Measurements from ENCODE around the gene HIC2. TPM values are rescaled to one million over a fixed set of nuclear protein-coding genes. Genes with fewer than 3 reads are reported as not detected.

The HIC2 gene
- total and polyA plus RNA-seq, 9 of the 15 experiments (the other 6 are each of a cell fraction or from before 2014, with no cell fraction given), result 1.7 to 117 (median 35.5) TPM

DNA sequence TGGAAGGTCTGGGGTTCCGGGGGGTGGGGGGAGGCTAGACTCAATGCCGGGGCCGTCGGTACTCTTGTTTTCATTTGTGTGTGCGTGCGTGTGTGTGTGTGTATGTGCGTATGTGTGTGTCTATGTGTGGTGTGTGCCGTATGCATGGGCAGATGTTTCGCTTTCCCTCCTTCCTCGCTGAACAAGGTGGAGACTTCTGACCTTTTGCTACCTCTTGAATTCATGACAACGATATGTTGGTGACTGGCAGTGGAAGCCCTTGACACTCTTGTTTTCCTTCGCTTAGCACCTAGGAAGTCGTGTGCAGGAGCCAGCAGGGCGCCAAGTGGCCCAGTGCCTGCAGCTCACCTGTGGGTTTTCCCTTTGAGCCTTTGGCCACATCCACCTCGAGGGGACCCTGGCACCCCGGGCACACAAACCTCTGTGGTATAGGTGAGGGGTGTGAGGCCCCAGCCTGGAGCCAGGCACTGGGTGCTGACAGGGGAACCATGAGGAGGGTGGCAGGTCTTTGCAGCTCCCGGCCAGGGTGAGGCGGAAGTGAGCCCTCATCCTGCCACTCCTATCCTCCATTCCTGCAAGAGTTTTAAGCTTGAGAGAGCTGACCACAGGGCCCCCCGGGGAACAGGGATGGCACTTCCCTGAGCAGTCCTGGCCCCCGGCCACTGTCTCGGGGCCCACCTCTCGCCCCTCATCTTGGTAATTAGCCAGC lies 30.7 kb downstream of the HIC2 start (continued):
- TF ChIP-seq, protein P1, sequence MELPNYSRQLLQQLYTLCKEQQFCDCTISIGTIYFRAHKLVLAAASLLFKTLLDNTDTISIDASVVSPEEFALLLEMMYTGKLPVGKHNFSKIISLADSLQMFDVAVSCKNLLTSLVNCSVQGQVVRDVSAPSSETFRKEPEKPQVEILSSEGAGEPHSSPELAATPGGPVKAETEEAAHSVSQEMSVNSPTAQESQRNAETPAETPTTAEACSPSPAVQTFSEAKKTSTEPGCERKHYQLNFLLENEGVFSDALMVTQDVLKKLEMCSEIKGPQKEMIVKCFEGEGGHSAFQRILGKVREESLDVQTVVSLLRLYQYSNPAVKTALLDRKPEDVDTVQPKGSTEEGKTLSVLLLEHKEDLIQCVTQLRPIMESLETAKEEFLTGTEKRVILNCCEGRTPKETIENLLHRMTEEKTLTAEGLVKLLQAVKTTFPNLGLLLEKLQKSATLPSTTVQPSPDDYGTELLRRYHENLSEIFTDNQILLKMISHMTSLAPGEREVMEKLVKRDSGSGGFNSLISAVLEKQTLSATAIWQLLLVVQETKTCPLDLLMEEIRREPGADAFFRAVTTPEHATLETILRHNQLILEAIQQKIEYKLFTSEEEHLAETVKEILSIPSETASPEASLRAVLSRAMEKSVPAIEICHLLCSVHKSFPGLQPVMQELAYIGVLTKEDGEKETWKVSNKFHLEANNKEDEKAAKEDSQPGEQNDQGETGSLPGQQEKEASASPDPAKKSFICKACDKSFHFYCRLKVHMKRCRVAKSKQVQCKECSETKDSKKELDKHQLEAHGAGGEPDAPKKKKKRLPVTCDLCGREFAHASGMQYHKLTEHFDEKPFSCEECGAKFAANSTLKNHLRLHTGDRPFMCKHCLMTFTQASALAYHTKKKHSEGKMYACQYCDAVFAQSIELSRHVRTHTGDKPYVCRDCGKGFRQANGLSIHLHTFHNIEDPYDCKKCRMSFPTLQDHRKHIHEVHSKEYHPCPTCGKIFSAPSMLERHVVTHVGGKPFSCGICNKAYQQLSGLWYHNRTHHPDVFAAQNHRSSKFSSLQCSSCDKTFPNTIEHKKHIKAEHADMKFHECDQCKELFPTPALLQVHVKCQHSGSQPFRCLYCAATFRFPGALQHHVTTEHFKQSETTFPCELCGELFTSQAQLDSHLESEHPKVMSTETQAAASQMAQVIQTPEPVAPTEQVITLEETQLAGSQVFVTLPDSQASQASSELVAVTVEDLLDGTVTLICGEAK (IDR thresholded peaks at IDR 0.05), result no peak
- TF ChIP-seq, protein P1 (CRISPR knock-in tag; IDR thresholded peaks at IDR 0.05), result no peak; the same call in none of the 2 replicates
- TF ChIP-seq, protein P2, sequence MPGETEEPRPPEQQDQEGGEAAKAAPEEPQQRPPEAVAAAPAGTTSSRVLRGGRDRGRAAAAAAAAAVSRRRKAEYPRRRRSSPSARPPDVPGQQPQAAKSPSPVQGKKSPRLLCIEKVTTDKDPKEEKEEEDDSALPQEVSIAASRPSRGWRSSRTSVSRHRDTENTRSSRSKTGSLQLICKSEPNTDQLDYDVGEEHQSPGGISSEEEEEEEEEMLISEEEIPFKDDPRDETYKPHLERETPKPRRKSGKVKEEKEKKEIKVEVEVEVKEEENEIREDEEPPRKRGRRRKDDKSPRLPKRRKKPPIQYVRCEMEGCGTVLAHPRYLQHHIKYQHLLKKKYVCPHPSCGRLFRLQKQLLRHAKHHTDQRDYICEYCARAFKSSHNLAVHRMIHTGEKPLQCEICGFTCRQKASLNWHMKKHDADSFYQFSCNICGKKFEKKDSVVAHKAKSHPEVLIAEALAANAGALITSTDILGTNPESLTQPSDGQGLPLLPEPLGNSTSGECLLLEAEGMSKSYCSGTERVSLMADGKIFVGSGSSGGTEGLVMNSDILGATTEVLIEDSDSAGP (CRISPR knock-in tag; IDR thresholded peaks at IDR 0.05), result no peak
- TF ChIP-seq, protein P3, sequence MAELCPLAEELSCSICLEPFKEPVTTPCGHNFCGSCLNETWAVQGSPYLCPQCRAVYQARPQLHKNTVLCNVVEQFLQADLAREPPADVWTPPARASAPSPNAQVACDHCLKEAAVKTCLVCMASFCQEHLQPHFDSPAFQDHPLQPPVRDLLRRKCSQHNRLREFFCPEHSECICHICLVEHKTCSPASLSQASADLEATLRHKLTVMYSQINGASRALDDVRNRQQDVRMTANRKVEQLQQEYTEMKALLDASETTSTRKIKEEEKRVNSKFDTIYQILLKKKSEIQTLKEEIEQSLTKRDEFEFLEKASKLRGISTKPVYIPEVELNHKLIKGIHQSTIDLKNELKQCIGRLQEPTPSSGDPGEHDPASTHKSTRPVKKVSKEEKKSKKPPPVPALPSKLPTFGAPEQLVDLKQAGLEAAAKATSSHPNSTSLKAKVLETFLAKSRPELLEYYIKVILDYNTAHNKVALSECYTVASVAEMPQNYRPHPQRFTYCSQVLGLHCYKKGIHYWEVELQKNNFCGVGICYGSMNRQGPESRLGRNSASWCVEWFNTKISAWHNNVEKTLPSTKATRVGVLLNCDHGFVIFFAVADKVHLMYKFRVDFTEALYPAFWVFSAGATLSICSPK (IDR thresholded peaks at IDR 0.05; ENCODE audit: borderline replicate concordance), result no peak
- 0 out of 2 replicates have a peak, but pooled peaks have one; percentile 21 for TF ChIP-seq RFX5 (IDR thresholded peaks at IDR 0.05; ENCODE audit: low read depth, low read length)
- TF ChIP-seq, protein P4, sequence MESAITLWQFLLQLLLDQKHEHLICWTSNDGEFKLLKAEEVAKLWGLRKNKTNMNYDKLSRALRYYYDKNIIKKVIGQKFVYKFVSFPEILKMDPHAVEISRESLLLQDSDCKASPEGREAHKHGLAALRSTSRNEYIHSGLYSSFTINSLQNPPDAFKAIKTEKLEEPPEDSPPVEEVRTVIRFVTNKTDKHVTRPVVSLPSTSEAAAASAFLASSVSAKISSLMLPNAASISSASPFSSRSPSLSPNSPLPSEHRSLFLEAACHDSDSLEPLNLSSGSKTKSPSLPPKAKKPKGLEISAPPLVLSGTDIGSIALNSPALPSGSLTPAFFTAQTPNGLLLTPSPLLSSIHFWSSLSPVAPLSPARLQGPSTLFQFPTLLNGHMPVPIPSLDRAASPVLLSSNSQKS (CRISPR knock-in tag; IDR thresholded peaks at IDR 0.05), result no peak
- TF ChIP-seq BCL6 (CRISPR knock-in tag; IDR thresholded peaks at IDR 0.05), result no peak
- TF ChIP-seq, protein P5, sequence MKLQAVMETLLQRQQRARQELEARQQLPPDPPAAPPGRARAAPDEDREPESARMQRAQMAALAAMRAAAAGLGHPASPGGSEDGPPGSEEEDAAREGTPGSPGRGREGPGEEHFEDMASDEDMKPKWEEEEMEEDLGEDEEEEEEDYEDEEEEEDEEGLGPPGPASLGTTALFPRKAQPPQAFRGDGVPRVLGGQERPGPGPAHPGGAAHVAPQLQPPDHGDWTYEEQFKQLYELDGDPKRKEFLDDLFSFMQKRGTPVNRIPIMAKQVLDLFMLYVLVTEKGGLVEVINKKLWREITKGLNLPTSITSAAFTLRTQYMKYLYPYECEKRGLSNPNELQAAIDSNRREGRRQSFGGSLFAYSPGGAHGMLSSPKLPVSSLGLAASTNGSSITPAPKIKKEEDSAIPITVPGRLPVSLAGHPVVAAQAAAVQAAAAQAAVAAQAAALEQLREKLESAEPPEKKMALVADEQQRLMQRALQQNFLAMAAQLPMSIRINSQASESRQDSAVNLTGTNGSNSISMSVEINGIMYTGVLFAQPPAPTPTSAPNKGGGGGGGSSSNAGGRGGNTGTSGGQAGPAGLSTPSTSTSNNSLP (IDR thresholded peaks at IDR 0.05; ENCODE audit: borderline replicate concordance, low read depth, low read length), result no peak
- TF ChIP-seq RAD21 (CRISPR knock-in tag; conservative IDR thresholded peaks at IDR 0.05 in 1 of 2, IDR thresholded peaks at IDR 0.05 in 1 of 2), result peak in 1 of 2 experiments; percentile 61; a peak in 2 of 4 replicates
- no peak for TF ChIP-seq ZNF3 (CRISPR knock-in tag; IDR thresholded peaks at IDR 0.05)

Data from K562 (cell line).